GM18861 (cell line): ENCODE data around the gene CTNNA2.

ENCODE experiments used
- ATAC-seq: cut with Tn5 transposase; IDR thresholded peaks from one replicate; pipeline ENCODE4 v1.9.1; 2021; ENCODE audit not compliant: unreplicated experiment

Gene CTNNA2

DNA sequence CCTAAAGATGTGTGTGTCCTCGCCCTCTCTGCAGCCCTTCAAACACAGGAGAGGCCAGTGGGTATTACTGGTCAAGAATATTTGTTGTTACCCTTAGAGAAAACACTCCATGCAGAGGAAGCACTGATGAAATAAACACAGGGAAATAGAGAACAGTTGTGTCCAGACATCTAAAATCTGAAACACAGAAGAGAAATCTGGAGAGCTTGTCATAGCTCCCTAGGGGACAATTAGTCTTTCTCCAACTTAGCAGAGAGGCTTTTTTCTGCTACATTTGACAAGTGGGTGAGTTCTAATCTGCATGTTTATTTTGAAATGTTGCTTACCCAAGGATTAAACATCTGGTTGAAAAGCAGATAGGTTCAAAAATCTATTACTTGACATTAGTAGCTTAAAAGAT, 190.1 kb downstream of the CTNNA2 start:
- no peak for ATAC-seq

- ATAC-seq = no peak
Observed at GRCh38 chr2:79711098-79711497, 198.2 kb downstream of the CTNNA2 start.

GRCh38 chr2:79713131-79713785, 200.4 kb downstream of the CTNNA2 start:
- ATAC-seq = no peak

DNA sequence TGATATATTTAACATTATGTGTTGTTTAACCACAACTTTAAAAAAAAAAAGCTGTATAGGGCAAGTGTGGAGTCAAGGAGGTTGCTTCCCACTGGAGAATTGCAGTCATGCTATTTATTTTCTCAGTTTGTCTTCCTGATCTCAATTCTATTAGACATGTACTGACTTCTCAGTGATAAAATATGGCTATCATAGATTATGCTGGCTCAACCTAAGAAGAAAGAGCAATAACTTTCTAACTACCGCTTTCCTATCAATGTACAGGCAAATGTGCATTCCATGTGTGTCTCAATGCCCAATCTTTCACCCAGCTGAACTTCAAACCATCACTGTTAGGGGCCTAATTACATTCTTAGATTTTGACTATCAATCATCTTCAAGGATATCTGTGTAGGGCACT, 201.4 kb downstream of the CTNNA2 start:
- ATAC-seq = no peak

- no peak for ATAC-seq
Observed at GRCh38 chr2:79715338-79715737, 202.5 kb downstream of the CTNNA2 start.

- ATAC-seq = no peak
Observed at GRCh38 chr2:79716266-79716665, 203.4 kb downstream of the CTNNA2 start.

GRCh38 chr2:79717364-79718007, 204.6 kb downstream of the CTNNA2 start:
- ATAC-seq = no peak

- no peak for ATAC-seq
Observed at GRCh38 chr2:79721061-79721460, 208.2 kb downstream of the CTNNA2 start.

DNA sequence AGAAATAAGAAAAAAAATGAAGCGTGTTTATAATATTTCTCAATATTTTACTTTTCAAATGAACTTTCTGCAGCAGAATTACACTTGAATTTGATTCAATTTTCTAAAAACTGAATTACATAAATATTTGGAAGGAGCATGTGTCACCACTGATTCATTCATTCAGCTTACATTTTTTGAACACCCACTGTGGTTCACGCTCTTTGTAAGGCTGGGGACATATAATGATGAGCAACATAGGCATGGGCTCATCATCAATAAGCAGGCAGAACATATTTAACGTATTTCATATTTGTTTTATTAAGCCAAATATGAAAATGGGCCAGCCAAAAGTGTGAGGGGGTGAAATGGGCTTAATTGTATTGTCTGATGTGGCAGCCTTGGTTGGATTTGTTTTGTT, 209.1 kb downstream of the CTNNA2 start:
- no peak for ATAC-seq

GRCh38 chr2:79723830-79724229, 211.0 kb downstream of the CTNNA2 start:
- ATAC-seq = no peak

- ATAC-seq = no peak
Observed at GRCh38 chr2:79729532-79729931, 216.7 kb downstream of the CTNNA2 start.

- no peak for ATAC-seq
Observed at GRCh38 chr2:79734518-79734917, 221.7 kb downstream of the CTNNA2 start.

GRCh38 chr2:79740879-79741443, 228.1 kb downstream of the CTNNA2 start:
- ATAC-seq = no peak

DNA sequence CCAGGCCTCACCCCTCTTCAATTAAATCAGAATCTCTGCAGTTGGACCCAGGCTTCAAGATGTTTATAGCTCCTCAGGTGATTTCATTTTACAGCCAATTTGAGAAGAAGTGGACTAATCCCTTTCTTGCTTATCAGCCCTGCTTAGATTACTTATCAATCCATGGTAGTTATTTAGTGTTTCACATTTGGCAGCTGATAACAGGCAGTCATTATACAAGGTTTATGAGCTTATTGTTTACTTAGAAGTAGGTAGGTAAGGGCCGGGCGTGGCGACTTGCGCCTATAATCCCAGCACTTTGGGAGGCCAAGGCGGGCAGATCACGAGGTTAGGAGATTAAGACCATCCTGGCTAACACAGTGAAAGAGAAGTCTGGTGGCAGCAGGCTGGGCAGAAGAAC, 237.5 kb downstream of the CTNNA2 start:
- no peak for ATAC-seq

DNA sequence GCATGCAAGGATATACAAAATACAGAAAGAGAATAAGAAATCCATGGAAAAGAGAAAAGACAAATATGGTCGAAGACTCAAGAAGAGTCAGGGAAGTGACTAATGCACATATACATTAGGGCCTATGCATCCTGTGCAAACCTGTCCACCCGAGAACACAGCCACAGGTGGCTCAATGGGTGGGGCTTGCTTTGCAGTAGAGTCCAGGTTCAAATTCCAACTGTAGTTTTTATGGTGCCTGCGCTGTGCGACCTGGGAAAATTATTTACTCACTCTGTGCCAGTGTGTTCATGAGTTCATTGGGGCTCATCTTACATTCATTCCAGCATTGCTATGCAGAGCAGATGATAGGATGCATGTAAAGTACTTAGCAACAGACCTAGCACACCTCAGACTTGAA, 244.7 kb downstream of the CTNNA2 start:
- no peak for ATAC-seq

GRCh38 chr2:79758042-79758441, 245.2 kb downstream of the CTNNA2 start:
- ATAC-seq = no peak

DNA sequence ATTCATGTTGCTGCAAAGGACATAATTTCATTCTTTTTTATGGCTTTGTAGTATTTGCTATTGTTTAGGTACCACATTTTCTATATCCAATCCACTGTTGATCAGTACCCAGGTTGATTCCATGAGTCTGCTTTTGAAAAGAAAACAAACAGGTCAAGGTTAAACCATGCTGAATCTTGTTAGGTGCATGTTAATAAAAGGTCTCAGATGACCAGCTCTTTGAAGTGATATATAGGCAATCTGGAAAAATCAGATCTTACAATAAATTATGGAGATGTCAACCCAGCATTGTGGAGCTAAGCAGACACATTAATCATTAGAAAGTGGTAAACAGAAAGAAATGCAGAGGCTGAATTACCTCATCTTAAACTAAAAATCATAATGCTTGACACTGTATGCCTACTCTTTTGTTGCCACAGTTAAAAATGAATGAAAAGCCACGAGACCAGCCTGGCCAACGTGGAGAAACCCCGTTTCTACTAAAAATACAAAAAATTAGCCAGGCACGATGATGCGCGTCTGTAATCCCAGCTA, 246.0 kb downstream of the CTNNA2 start:
- ATAC-seq = no peak

- no peak for ATAC-seq
Observed at GRCh38 chr2:79770926-79771325, 258.1 kb downstream of the CTNNA2 start.

DNA sequence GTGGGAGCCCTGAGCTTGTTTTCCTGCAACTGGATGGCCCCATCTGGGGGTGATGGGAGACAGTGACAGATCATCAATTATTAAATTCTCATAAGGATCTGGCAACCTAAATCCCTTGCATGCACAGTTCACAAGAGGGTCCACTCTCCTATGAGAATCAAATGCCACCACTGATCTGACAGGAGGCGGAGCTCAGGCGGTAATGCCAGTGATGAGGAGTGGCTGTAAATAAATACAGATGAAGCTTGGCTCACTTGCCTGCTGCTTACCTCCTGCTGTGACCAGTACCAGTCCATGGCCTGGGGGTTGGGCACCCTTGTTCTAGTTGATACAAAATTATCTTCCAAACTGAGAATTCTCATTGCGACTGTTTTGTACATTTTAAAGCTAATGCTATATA, 258.6 kb downstream of the CTNNA2 start:
- no peak for ATAC-seq

GRCh38 chr2:79774016-79774415, 261.2 kb downstream of the CTNNA2 start:
- no peak for ATAC-seq

- no peak for ATAC-seq
Observed at GRCh38 chr2:79776461-79776860, 263.6 kb downstream of the CTNNA2 start.

- no peak for ATAC-seq
Observed at GRCh38 chr2:79780781-79781180, 267.9 kb downstream of the CTNNA2 start.
